Endodermal cell (in vitro differentiated cells): ENCODE results near the gene DKK3. TPM values are rescaled to one million over a fixed set of nuclear protein-coding genes. Genes with fewer than 3 reads are reported as not detected.

ENCODE experiments used
- DNase-seq: peaks from one replicate; pipeline ENCODE4 v3.0.0-alpha.2; 2017
- H3K27ac ChIP-seq: 2 replicates; pipeline ENCODE4 v1.5.1; 2013; ENCODE audit warnings: mild to moderate bottlenecking, low read depth, low read length, moderate library complexity
- H3K27me3 ChIP-seq: 2 replicates; pipeline ENCODE4 v1.6.1; 2013; ENCODE audit warnings: mild to moderate bottlenecking, low read length, moderate library complexity; ENCODE audit not compliant: insufficient read depth, control insufficient read depth, poor library complexity, severe bottlenecking
- H3K36me3 ChIP-seq: 2 replicates; pipeline ENCODE4 v1.7.0; 2013; ENCODE audit warnings: mild to moderate bottlenecking, low read length, moderate library complexity; ENCODE audit not compliant: control insufficient read depth, insufficient read depth
- H3K4me1 ChIP-seq: one replicate; pipeline ENCODE4 v1.7.0; 2013; ENCODE audit warnings: low read length; ENCODE audit not compliant: control insufficient read depth, insufficient read depth
- H3K4me3 ChIP-seq: 2 replicates; pipeline ENCODE4 v1.5.1; 2013; ENCODE audit warnings: mild to moderate bottlenecking, low read length, moderate library complexity
- H3K9ac ChIP-seq: 2 replicates; pipeline ENCODE4 v1.6.1; 2013; ENCODE audit warnings: mild to moderate bottlenecking, low read length, moderate library complexity; ENCODE audit not compliant: poor library complexity, severe bottlenecking; ENCODE audit errors: extremely low read depth
- H3K9me3 ChIP-seq: 2 replicates; pipeline ENCODE4 v1.6.1; 2013; ENCODE audit warnings: mild to moderate bottlenecking, low read length, moderate library complexity; ENCODE audit not compliant: control insufficient read depth
- H3K27ac Mint-ChIP-seq: 2 replicates; pipeline ENCODE4 v1.8.0; 2020; ENCODE audit warnings: mixed read lengths
- H3K27me3 Mint-ChIP-seq: 2 replicates; pipeline ENCODE4 v1.8.0; 2021; ENCODE audit warnings: mild to moderate bottlenecking, mixed read lengths; ENCODE audit not compliant: insufficient read depth
- H3K36me3 Mint-ChIP-seq: 2 replicates; pipeline ENCODE4 v1.8.0; 2020; ENCODE audit warnings: low read depth, mixed read lengths
- H3K4me1 Mint-ChIP-seq: 2 replicates; pipeline ENCODE4 v1.8.0; 2020; ENCODE audit warnings: mixed read lengths
- H3K4me3 Mint-ChIP-seq: 2 replicates; pipeline ENCODE4 v1.8.0; 2020; ENCODE audit warnings: mild to moderate bottlenecking, moderate library complexity, mixed read lengths
- H3K9me3 Mint-ChIP-seq: 2 replicates; pipeline ENCODE4 v1.8.0; 2020; ENCODE audit warnings: mild to moderate bottlenecking, mixed read lengths
- WGBS, 2 experiments: methylation state at CpG; one replicate each; pipeline versions ENCODE4 v1.1.5 to v1.1.7; 2013; ENCODE audit warnings: missing lambda C conversion rate in 2 of 2, mixed read lengths in 1 of 2; ENCODE audit not compliant: insufficient coverage in 1 of 2, insufficient read length in 1 of 2; 5-methylcytosine and 5-hydroxymethylcytosine counted together
- total RNA-seq, 2 donors: library from RNA; stranded (reverse); fragmentation: NEBNext Ultra II Directional in 1 of 2; extraction: Animal tissue kit (Norgen Biotek cat#: 25700) in 1 of 2; gene quantifications; 2 replicates in 1 of 2; 3 replicates in 1 of 2; pipeline ENCODE4 v1.2.1, GENCODE V29; 2021
- TF ChIP-seq, protein P1 (sequence below): fragments of 200-600 bp; sonication (generic); conservative IDR thresholded peaks from 2 replicates; pipeline ENCODE4 v1.5.0; 2021; ENCODE audit warnings: antibody characterized with exemption, mild to moderate bottlenecking

DKK3 gene
- total RNA-seq, 2 donors from 2014 or later = 18.8 to 42.6 TPM

DNA sequence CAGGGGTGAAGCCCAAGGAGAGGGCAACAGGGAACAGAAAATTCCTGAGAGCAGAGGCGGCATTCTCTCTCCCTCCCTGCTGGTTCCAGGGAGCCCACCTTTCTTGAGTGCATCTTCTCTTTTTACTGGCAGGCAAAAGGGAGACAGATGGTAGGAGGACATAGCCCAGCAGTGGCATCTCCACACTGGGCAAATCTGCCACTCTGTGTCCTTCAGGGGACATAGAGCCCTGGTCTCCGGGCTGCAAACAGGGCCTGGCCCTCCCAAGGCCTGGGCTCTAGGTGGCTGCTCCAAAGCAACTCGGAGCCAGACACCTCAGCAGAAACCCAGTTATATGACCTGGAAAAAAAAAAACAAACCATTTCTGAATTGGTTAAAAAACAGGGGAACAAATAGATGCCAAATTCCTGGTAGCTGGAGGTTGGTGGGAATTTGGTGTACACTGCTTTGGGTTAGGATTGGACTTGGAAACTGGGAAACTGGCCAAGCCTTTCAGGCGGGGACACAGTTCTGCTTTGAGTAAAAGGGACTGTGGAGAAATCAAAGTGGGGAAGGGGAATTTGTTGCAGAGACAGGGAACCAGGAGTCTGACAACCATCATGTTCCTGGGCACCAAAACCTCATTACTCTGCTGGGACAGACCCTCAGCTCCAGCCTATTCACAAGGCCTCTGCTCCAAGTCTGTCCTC is 23.6 kb upstream of the DKK3 start:
- H3K9me3 Mint-ChIP-seq = no peaks in the 10 kb centered on the region
- TF ChIP-seq, protein P1, sequence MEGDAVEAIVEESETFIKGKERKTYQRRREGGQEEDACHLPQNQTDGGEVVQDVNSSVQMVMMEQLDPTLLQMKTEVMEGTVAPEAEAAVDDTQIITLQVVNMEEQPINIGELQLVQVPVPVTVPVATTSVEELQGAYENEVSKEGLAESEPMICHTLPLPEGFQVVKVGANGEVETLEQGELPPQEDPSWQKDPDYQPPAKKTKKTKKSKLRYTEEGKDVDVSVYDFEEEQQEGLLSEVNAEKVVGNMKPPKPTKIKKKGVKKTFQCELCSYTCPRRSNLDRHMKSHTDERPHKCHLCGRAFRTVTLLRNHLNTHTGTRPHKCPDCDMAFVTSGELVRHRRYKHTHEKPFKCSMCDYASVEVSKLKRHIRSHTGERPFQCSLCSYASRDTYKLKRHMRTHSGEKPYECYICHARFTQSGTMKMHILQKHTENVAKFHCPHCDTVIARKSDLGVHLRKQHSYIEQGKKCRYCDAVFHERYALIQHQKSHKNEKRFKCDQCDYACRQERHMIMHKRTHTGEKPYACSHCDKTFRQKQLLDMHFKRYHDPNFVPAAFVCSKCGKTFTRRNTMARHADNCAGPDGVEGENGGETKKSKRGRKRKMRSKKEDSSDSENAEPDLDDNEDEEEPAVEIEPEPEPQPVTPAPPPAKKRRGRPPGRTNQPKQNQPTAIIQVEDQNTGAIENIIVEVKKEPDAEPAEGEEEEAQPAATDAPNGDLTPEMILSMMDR = no peak
- no peaks in the 10 kb centered on the region for H3K4me1 Mint-ChIP-seq
- no peaks in the 10 kb centered on the region for H3K36me3 Mint-ChIP-seq
- H3K27ac Mint-ChIP-seq = no peak overlapping the region
- Histone ChIP-seq H3K27ac (no peak overlapping the region), H3K4me3 (no peak overlapping the region), H3K27me3 (no peaks in the 10 kb centered on the region), H3K9me3 (no peaks in the 10 kb centered on the region), H3K9ac (no peak overlapping the region), H3K4me1 (no peaks in the 10 kb centered on the region), H3K36me3 (no peaks in the 10 kb centered on the region)
- DNase-seq = no peak
- no peak overlapping the region for H3K4me3 Mint-ChIP-seq
- H3K27me3 Mint-ChIP-seq = peaks cover 25% of the 10 kb centered on the region
- WGBS, 2 experiments = 97 to 100% methylated on average over 3 to 4 of the region's 4 CpGs

DNA sequence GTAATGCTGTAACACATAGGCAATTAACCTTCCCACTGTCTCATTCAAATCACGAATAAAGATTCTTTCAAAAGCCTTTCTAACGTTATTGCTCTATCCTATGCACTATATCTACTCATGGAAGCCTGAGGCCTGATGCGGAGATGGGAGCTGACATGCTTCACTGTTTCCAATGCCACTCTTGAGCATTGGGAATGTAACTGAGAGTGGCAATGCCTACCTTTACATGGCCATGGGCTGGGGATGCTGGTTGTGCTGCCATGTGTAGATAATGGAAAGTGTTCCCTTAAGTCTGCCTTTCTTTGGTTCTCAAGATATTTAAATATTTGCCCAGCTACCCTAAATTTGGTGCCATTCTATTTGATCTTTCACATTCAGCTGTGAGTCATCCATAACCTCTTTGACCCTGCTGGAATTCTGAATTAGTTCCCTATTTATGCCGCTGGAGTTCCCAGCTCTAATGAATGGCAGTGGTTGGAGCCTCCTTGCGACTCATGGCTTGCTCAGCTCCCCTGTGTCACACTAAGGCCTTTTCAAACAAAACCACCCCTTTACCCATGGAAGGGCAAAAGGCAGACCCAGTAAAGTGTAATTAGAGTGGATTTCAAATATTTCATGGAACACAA is 21.4 kb upstream of the DKK3 start:
- Histone ChIP-seq H3K27ac (peak overlapping the region; percentile 66), H3K27me3 (no peaks in the 10 kb centered on the region), H3K9me3 (peaks cover 21% of the 10 kb centered on the region), H3K9ac (no peak overlapping the region), H3K36me3 (no peaks in the 10 kb centered on the region), H3K4me1 (no peaks in the 10 kb centered on the region), H3K4me3 (no peak overlapping the region)
- no peaks in the 10 kb centered on the region for H3K4me1 Mint-ChIP-seq
- H3K4me3 Mint-ChIP-seq = no peak overlapping the region
- DNase-seq = no peak
- H3K36me3 Mint-ChIP-seq = no peaks in the 10 kb centered on the region
- peaks cover 17% of the 10 kb centered on the region for H3K27me3 Mint-ChIP-seq
- H3K27ac Mint-ChIP-seq = no peak overlapping the region
- 80 to 86% methylated on average over 4 to 5 of the region's 5 CpGs for WGBS, 2 experiments
- TF ChIP-seq, protein P1 = no peak
- peaks cover 14% of the 10 kb centered on the region for H3K9me3 Mint-ChIP-seq

DNA sequence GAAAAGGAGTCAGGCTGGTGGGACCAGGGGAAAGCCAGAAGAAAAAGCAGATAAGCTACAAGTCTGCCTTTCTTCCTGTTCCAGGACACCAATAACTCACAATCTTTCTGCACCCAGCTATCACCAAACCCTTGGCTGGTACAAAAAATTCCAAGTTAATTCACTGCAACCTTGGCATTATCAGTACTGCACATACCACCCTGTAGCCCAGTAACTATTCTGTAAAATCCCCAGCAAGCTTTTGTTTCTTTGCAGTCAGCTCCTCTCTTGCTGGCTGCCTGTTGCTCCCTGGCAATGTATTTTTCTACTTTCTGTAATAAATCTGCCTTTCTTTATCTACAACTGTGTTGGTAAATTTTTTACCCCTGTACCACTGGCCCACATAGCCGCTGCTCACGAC is 20.7 kb upstream of the DKK3 start:
- Mint-ChIP-seq H3K36me3 (no peaks in the 10 kb centered on the region), H3K4me3 (no peak overlapping the region), H3K27me3 (peaks cover 17% of the 10 kb centered on the region), H3K4me1 (no peaks in the 10 kb centered on the region), H3K9me3 (peaks cover 22% of the 10 kb centered on the region), H3K27ac (no peak overlapping the region)
- peaks cover 29% of the 10 kb centered on the region for H3K9me3 ChIP-seq
- H3K27me3 ChIP-seq = no peaks in the 10 kb centered on the region
- no peak overlapping the region for H3K4me3 ChIP-seq
- TF ChIP-seq, protein P1 = no peak
- no peak for DNase-seq
- no peaks in the 10 kb centered on the region for H3K4me1 ChIP-seq
- no peak overlapping the region for H3K27ac ChIP-seq
- H3K9ac ChIP-seq = no peak overlapping the region
- no peaks in the 10 kb centered on the region for H3K36me3 ChIP-seq
- WGBS, 2 experiments = 94 to 100% methylated on average over 2 of the region's 2 CpGs
